ENCODE data around the gene DNAJC9.

GRCh38 chr10:73228247-73228646 is 18.8 kb downstream of the DNAJC9 start:
- TF ChIP-seq CTCF (IDR thresholded peaks at IDR 0.05 in 8 of 11, conservative IDR thresholded peaks at IDR 0.05 in 3 of 11) (no peak), POLR2A (IDR thresholded peaks at IDR 0.05) (no peak)
